HepG2 (cell line): Measurements from ENCODE around the gene LAMA5. TPM values are rescaled to one million over a fixed set of nuclear protein-coding genes. Genes with fewer than 3 reads are reported as not detected.

ENCODE experiments used
- ATAC-seq: fragments of 200-7000 bp; cut with Tn5 transposase; 3 replicates; pipeline ENCODE4 v1.9.1; 2020; ENCODE audit warnings: mild to moderate bottlenecking, moderate library complexity
- BruUV-seq: library from RNA; stranded (reverse); fragments of 400-500 nt; replicated peaks from 2 replicates; lab custom pipeline; 2021; lab: Mats Ljungman, UMichigan
- CTCF ChIA-PET: fragments of 300-600 bp; formaldehyde crosslinking; extraction: SDS; loops from one replicate; lab custom pipeline; 2021; ENCODE audit warnings: low total read pairs, inconsistent platforms, low intra/inter-chr PET ratio; lab: Yijun Ruan, JAX
- POLR2A ChIA-PET: fragments of 350-600 bp; sonication (Branson Sonifier 250); formaldehyde crosslinking; loops from one replicate; lab custom pipeline; 2020; ENCODE audit warnings: antibody characterized with exemption, inconsistent platforms; lab: Yijun Ruan, JAX
- DNase-seq: peaks from one replicate; pipeline ENCODE4 v3.0.0-alpha.2; 2015; ENCODE audit warnings: low spot score
- FAIRE-seq: peaks from 3 replicates; lab custom pipeline; 2011; peaks lifted over from hg19 to GRCh38; lab: Jason Lieb, UNC
- H2AFZ ChIP-seq: one replicate; pipeline ENCODE4 v1.6.1; 2011; ENCODE audit warnings: low read length, inconsistent platforms
- H3K27ac ChIP-seq: fragments of 300-600 bp; 3 replicates; pipeline ENCODE4 v1.8.0; 2011; ENCODE audit warnings: mixed run types, mild to moderate bottlenecking, mixed read lengths, low read length, inconsistent platforms; ENCODE audit not compliant: insufficient read depth; ENCODE audit errors: extremely low read length
- H3K27me3 ChIP-seq, 2 experiments: fragments of 200-600 bp in 1 of 2; 2 replicates in 1 of 2; 3 replicates in 1 of 2; pipeline versions ENCODE4 v1.6.0 to v1.8.0; 2011; ENCODE audit warnings: low read length in 2 of 2, mild to moderate bottlenecking in 2 of 2, moderate library complexity in 2 of 2, inconsistent platforms in 1 of 2; ENCODE audit not compliant: insufficient read depth in 2 of 2, control insufficient read depth in 1 of 2
- H3K36me3 ChIP-seq, 2 experiments: fragments of 200-600 bp in 1 of 2; replicated peaks in 1 of 2; 2 replicates in 1 of 2; 3 replicates in 1 of 2; pipeline versions ENCODE4 v1.5.1 to v1.8.0; 2011; ENCODE audit warnings: low read length in 2 of 2, inconsistent platforms in 1 of 2; ENCODE audit not compliant: insufficient read depth in 2 of 2, control insufficient read depth in 1 of 2
- H3K4me1 ChIP-seq: 2 replicates; pipeline ENCODE4 v1.5.1; 2012; ENCODE audit warnings: low read length, inconsistent platforms; ENCODE audit not compliant: insufficient read depth
- H3K4me2 ChIP-seq: 2 replicates; pipeline ENCODE4 v1.6.0; 2011; ENCODE audit warnings: low read depth, low read length, inconsistent platforms
- H3K4me3 ChIP-seq, 3 experiments: fragments of 200-600 bp in 1 of 3; sonication (generic), shearing (Covaris generic) in 1 of 3; replicated peaks in 1 of 3; 2 replicates each; pipeline ENCODE4 v1.5.1; 2011 to 2016; ENCODE audit warnings: low read length in 3 of 3, inconsistent platforms in 2 of 3, low read depth in 2 of 3, mild to moderate bottlenecking in 2 of 3, control low read depth in 1 of 3, mixed read lengths in 1 of 3; ENCODE audit not compliant: insufficient read depth in 1 of 3
- H3K79me2 ChIP-seq: one replicate; pipeline ENCODE4 v1.6.1; 2011; ENCODE audit warnings: low read length, inconsistent platforms; ENCODE audit not compliant: insufficient read depth
- H3K9ac ChIP-seq: 2 replicates; pipeline ENCODE4 v1.6.0; 2011; ENCODE audit warnings: mild to moderate bottlenecking, low read depth, low read length, inconsistent platforms; ENCODE audit not compliant: insufficient read depth
- H3K9me3 ChIP-seq: 2 replicates; pipeline ENCODE4 v1.5.1; 2012; ENCODE audit warnings: mild to moderate bottlenecking, low read length
- H4K20me1 ChIP-seq: 2 replicates; pipeline ENCODE4 v1.6.0; 2011; ENCODE audit warnings: inconsistent platforms, mild to moderate bottlenecking, low read length, moderate library complexity; ENCODE audit not compliant: insufficient read depth
- ARHGAP35 ChIP-seq: sonication (generic); formaldehyde crosslinking; IDR thresholded peaks from 2 replicates; pipeline ENCODE4 v1.9.0; 2022; ENCODE audit warnings: mild to moderate bottlenecking, inconsistent platforms, moderate library complexity, missing genetic modification reagents, borderline replicate concordance
- CHCHD3 ChIP-seq: sonication (generic); formaldehyde crosslinking; IDR thresholded peaks from 2 replicates; pipeline ENCODE4 v1.8.0; 2022; ENCODE audit warnings: mild to moderate bottlenecking, missing genetic modification reagents, moderate library complexity
- CREB1 ChIP-seq, 2 experiments: fragments of 450-650 bp in 1 of 2; IDR thresholded peaks; 2 replicates each; pipeline ENCODE4 v1.6.1; 2016 to 2017; ENCODE audit warnings: control low read depth in 1 of 2, mild to moderate bottlenecking in 1 of 2, missing compliant biosample characterization in 1 of 2, missing genetic modification characterization in 1 of 2
- CREM ChIP-seq, 2 experiments: sonication (generic) in 1 of 2; formaldehyde crosslinking in 1 of 2; IDR thresholded peaks; 2 replicates each; pipeline versions ENCODE4 v1.4.0 to v1.6.1; 2016 to 2020; ENCODE audit warnings: antibody characterized with exemption in 1 of 2, mild to moderate bottlenecking in 1 of 2, missing genetic modification reagents in 1 of 2
- ELF3 ChIP-seq: IDR thresholded peaks from 2 replicates; pipeline ENCODE4 v1.6.1; 2016; ENCODE audit warnings: missing genetic modification reagents, missing compliant biosample characterization
- GABPB1 ChIP-seq: IDR thresholded peaks from 2 replicates; pipeline ENCODE4 v1.6.1; 2016; ENCODE audit warnings: mild to moderate bottlenecking, missing genetic modification reagents, moderate library complexity, missing compliant biosample characterization
- POLR2G ChIP-seq: fragments of 200-400 bp; formaldehyde crosslinking; IDR thresholded peaks from 2 replicates; pipeline ENCODE4 v1.6.1; 2018; ENCODE audit warnings: mild to moderate bottlenecking, low read depth, low read length, moderate library complexity
- SPEN ChIP-seq: sonication (generic); formaldehyde crosslinking; IDR thresholded peaks from 2 replicates; pipeline ENCODE4 v1.5.1; 2020; ENCODE audit warnings: low read depth, mild to moderate bottlenecking, missing genetic modification reagents
- SRSF9 ChIP-seq: fragments of 200-400 bp; formaldehyde crosslinking; IDR thresholded peaks from 2 replicates; pipeline ENCODE4 v1.6.1; 2018; ENCODE audit warnings: borderline replicate concordance, mild to moderate bottlenecking, low read depth, low read length; ENCODE audit not compliant: insufficient read depth, poor library complexity, severe bottlenecking
- TEF ChIP-seq: sonication (generic); formaldehyde crosslinking; IDR thresholded peaks from 2 replicates; pipeline ENCODE4 v1.5.0; 2020; ENCODE audit warnings: missing genetic modification reagents
- TFDP2 ChIP-seq: sonication (generic); formaldehyde crosslinking; IDR thresholded peaks from 2 replicates; pipeline ENCODE4 v1.4.0; 2020; ENCODE audit warnings: missing genetic modification reagents
- ZNF274 ChIP-seq: sonication (generic); formaldehyde crosslinking; IDR thresholded peaks from 2 replicates; pipeline ENCODE4 v1.5.1; 2020; ENCODE audit warnings: mild to moderate bottlenecking, missing genetic modification reagents
- ZNF280B ChIP-seq: sonication (generic); formaldehyde crosslinking; IDR thresholded peaks from 2 replicates; pipeline ENCODE4 v1.5.0; 2020; ENCODE audit warnings: missing genetic modification reagents, mild to moderate bottlenecking, borderline replicate concordance
- ZNF333 ChIP-seq: sonication (generic); formaldehyde crosslinking; IDR thresholded peaks from 2 replicates; pipeline ENCODE4 v1.4.0; 2020; ENCODE audit warnings: mild to moderate bottlenecking, missing genetic modification reagents, borderline replicate concordance
- ZNF549 ChIP-seq: sonication (generic); formaldehyde crosslinking; IDR thresholded peaks from 2 replicates; pipeline ENCODE4 v1.5.0; 2020; ENCODE audit warnings: missing genetic modification reagents
- WGBS: methylation state at CpG from one replicate; pipeline ENCODE4 v1.1.6; 2017; ENCODE audit warnings: low lambda C conversion rate; 5-methylcytosine and 5-hydroxymethylcytosine counted together
- in situ Hi-C: cut with HindIII; loops from 2 replicates; pipeline ENCODE4 v1.10.0; 2017; ENCODE audit warnings: low pct_unique_long_range_greater_than_20kb; ENCODE audit not compliant: extremely low pct_ligation_motif_present
- intact Hi-C: fragments of 100-400 bp; cut with micrococcal nuclease; formaldehyde crosslinking; loops from one replicate; pipeline ENCODE4 v1.10.0; 2022; ENCODE audit not compliant: unreplicated experiment
- polyA plus RNA-seq, 8 experiments: library from polyadenylated mRNA; depleted of rRNA in 3 of 8; stranded (reverse) in 7 of 8; unstranded in 1 of 8; fragments of >200 nt; fragmentation: Illumina TruSeq in 4 of 8; extraction: Trizol in 4 of 8; gene quantifications; 2 replicates each; pipeline versions ENCODE4 v1.2.1 to v1.2.3, GENCODE V29; 2011 to 2016; ENCODE audit warnings: low read depth in 4 of 8, missing spikeins in 1 of 8, mixed read lengths in 1 of 8; ENCODE audit not compliant: insufficient read depth in 1 of 8
- total RNA-seq, 5 experiments: library from RNA; depleted of rRNA; stranded (reverse); fragments of >200 nt; fragmentation: Illumina TruSeq; extraction: Trizol; gene quantifications; 2 replicates each; pipeline ENCODE4 v1.2.3, GENCODE V29; 2016; ENCODE audit warnings: low read depth in 1 of 5
- TF ChIP-seq, protein P1 (sequence below): sonication (generic); formaldehyde crosslinking; IDR thresholded peaks from 2 replicates; pipeline ENCODE4 v1.5.1; 2020; ENCODE audit warnings: missing genetic modification reagents, mild to moderate bottlenecking, borderline replicate concordance

LAMA5 gene
- total and polyA plus RNA-seq, 2 of the 13 experiments (the other 11 are each of a cell fraction or from before 2014, with no cell fraction given), result 21.0 to 44.7 TPM

- Histone ChIP-seq H2AFZ (no peak overlapping the region), H3K4me3 (peak overlapping the region in 1 of 3 experiments; percentile 93; a peak in 1 of 6 replicates), H3K27me3 (no peaks in the 10 kb centered on the region; a peak in 1 of 5 replicates), H3K9ac (0 out of 2 replicates have a peak overlapping the region, but pooled peaks have one; percentile 91), H4K20me1 (peaks cover 25% of the 10 kb centered on the region), H3K9me3 (no peaks in the 10 kb centered on the region), H3K79me2 (peaks cover 32% of the 10 kb centered on the region), H3K36me3 (peaks cover 36 to 63% of the 10 kb centered on the region in 2 experiments), H3K4me2 (peak overlapping the region; percentile 99; the same call in 1 of the 2 replicates), H3K27ac (peak overlapping the region; percentile 97), H3K4me1 (peaks cover 31% of the 10 kb centered on the region)
- WGBS, result 93% methylated on average over 33 of the region's 33 CpGs
- ChIA-PET POLR2A (interaction anchor here (0.8 to 8.3 kb wide), 6 partner anchors 13 to 81 kb away, joined by 3 to 187 read pairs (median 4); partner anchors contain the start of genes LAMA5 and RPS21), CTCF (interaction anchor here (2.0 kb wide), 1 partner anchor 77 kb away, joined by 4 read pairs; no protein-coding TSS in a partner anchor)
- BruUV-seq, result no TSS peak
- FAIRE-seq (no peak), ATAC-seq (no peak), DNase-seq (no peak)
- in situ Hi-C loops (no loop called here), intact Hi-C loops (no loop called here)
- TF ChIP-seq POLR2G, result no peak; the same call in 1 of the 2 replicates
- TF ChIP-seq TFDP2 (CRISPR knock-in tag), result no peak
- no peak for TF ChIP-seq ELF3 (CRISPR knock-in tag)
- TF ChIP-seq CHCHD3, result no peak
- TF ChIP-seq, protein P1, sequence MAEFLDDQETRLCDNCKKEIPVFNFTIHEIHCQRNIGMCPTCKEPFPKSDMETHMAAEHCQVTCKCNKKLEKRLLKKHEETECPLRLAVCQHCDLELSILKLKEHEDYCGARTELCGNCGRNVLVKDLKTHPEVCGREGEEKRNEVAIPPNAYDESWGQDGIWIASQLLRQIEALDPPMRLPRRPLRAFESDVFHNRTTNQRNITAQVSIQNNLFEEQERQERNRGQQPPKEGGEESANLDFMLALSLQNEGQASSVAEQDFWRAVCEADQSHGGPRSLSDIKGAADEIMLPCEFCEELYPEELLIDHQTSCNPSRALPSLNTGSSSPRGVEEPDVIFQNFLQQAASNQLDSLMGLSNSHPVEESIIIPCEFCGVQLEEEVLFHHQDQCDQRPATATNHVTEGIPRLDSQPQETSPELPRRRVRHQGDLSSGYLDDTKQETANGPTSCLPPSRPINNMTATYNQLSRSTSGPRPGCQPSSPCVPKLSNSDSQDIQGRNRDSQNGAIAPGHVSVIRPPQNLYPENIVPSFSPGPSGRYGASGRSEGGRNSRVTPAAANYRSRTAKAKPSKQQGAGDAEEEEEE, result no peak
- TF ChIP-seq CREB1 (IDR thresholded peaks at IDR 0.05), result no peak
- TF ChIP-seq CREB1 (CRISPR knock-in tag; IDR thresholded peaks at IDR 0.05), result no peak
- no peak for TF ChIP-seq CREM (IDR thresholded peaks at IDR 0.05)
- no peak for TF ChIP-seq CREM (CRISPR knock-in tag; IDR thresholded peaks at IDR 0.05)
- no peak for TF ChIP-seq SRSF9
- TF ChIP-seq ZNF274, result 0 out of 2 replicates have a peak, but pooled peaks have one; percentile 17
- no peak for TF ChIP-seq ZNF333 (CRISPR knock-in tag)
- no peak for TF ChIP-seq ARHGAP35 (CRISPR knock-in tag)
- no peak for TF ChIP-seq SPEN
- TF ChIP-seq GABPB1 (CRISPR knock-in tag), result no peak
- TF ChIP-seq ZNF280B (CRISPR knock-in tag), result no peak
- TF ChIP-seq ZNF549 (CRISPR knock-in tag), result no peak
- no peak for TF ChIP-seq TEF
Observed at GRCh38 chr20:62305765-62306413, 61.2 kb downstream of the LAMA5 start.
